NT2/D1 (cell line): ENCODE data around the gene UQCR11.
A peak's percentile ranks its signal among the peaks of the same experiment; 100 is the strongest.

ENCODE experiments used
- DNase-seq: peaks from one replicate; pipeline ENCODE4 v3.0.0-alpha.2; 2011; ENCODE audit warnings: low read depth, low spot score
- H3K27me3 ChIP-seq: 2 replicates; pipeline ENCODE4 v1.6.0; 2011; ENCODE audit warnings: mild to moderate bottlenecking; ENCODE audit not compliant: insufficient read length, insufficient read depth
- H3K36me3 ChIP-seq: 2 replicates; pipeline ENCODE4 v1.6.1; 2011; ENCODE audit warnings: mild to moderate bottlenecking, low read length, mixed read lengths; ENCODE audit not compliant: insufficient read depth, insufficient read length
- H3K4me1 ChIP-seq: 2 replicates; pipeline ENCODE4 v1.5.1; 2011; ENCODE audit not compliant: insufficient read depth, insufficient read length
- H3K4me3 ChIP-seq: 2 replicates; pipeline ENCODE4 v1.5.1; 2011; ENCODE audit warnings: low read depth; ENCODE audit not compliant: insufficient read length
- H3K9ac ChIP-seq: 2 replicates; pipeline ENCODE4 v1.6.0; 2011; ENCODE audit warnings: low read depth; ENCODE audit not compliant: insufficient read length
- H3K9me3 ChIP-seq: 2 replicates; pipeline ENCODE4 v1.5.1; 2011; ENCODE audit warnings: mild to moderate bottlenecking, low read length; ENCODE audit not compliant: insufficient read depth
- SUZ12 ChIP-seq: IDR thresholded peaks from 2 replicates; pipeline ENCODE4 v1.6.1; 2011; ENCODE audit not compliant: insufficient read length, insufficient read depth; ENCODE audit errors: extremely low read depth
- YY1 ChIP-seq: IDR thresholded peaks from 2 replicates; pipeline ENCODE4 v1.6.1; 2011; ENCODE audit not compliant: insufficient read length, insufficient read depth
- ZNF274 ChIP-seq: IDR thresholded peaks from 2 replicates; pipeline ENCODE4 v1.6.1; 2011; ENCODE audit warnings: mild to moderate bottlenecking, low read depth, low read length

The UQCR11 gene

GRCh38 chr19:1619094-1619439, 13.8 kb upstream of the UQCR11 start:
- peaks cover 94% of the 10 kb centered on the region for H3K36me3 ChIP-seq
- TF ChIP-seq ZNF274 (no peak), SUZ12 (no peak), YY1 (no peak)

GRCh38 chr19:1618157-1619093, 13.2 kb upstream of the UQCR11 start:
- Histone ChIP-seq H3K9me3 (peaks cover 18% of the 10 kb centered on the region; the same call in 1 of the 2 replicates), H3K27me3 (no peaks in the 10 kb centered on the region), H3K9ac (peak overlapping the region; percentile 32), H3K4me3 (no peak overlapping the region), H3K36me3 (peaks cover 94% of the 10 kb centered on the region), H3K4me1 (peaks cover 46% of the 10 kb centered on the region)
- TF ChIP-seq ZNF274 (no peak), SUZ12 (no peak), YY1 (no peak)
- DNase-seq: peak; percentile 40

More at GRCh38 chr19:1619094-1619439, 13.8 kb upstream of the UQCR11 start:
- Histone ChIP-seq H3K4me3 (no peak overlapping the region), H3K9ac (peak overlapping the region; percentile 32), H3K4me1 (peaks cover 43% of the 10 kb centered on the region), H3K9me3 (peaks cover 18% of the 10 kb centered on the region; the same call in 1 of the 2 replicates), H3K27me3 (no peaks in the 10 kb centered on the region)
- DNase-seq: no peak

- peaks cover 51% of the 10 kb centered on the region for H3K4me1 ChIP-seq
- no peak overlapping the region for H3K9ac ChIP-seq
- H3K4me3 ChIP-seq: no peak overlapping the region
- H3K9me3 ChIP-seq: peaks cover 18% of the 10 kb centered on the region; the same call in 1 of the 2 replicates
- H3K36me3 ChIP-seq: peaks cover 97% of the 10 kb centered on the region
- TF ChIP-seq SUZ12: no peak
- TF ChIP-seq ZNF274: no peak
- TF ChIP-seq YY1: no peak
- H3K27me3 ChIP-seq: no peaks in the 10 kb centered on the region
- no peak for DNase-seq
Observed at GRCh38 chr19:1616875-1617274, 11.6 kb upstream of the UQCR11 start.

GRCh38 chr19:1616396-1616795, 11.1 kb upstream of the UQCR11 start:
- Histone ChIP-seq H3K4me1 (peaks cover 49% of the 10 kb centered on the region), H3K4me3 (no peak overlapping the region), H3K9me3 (peaks cover 18% of the 10 kb centered on the region; the same call in 1 of the 2 replicates), H3K36me3 (peaks cover 97% of the 10 kb centered on the region), H3K27me3 (no peaks in the 10 kb centered on the region), H3K9ac (no peak overlapping the region)
- no peak for TF ChIP-seq SUZ12
- TF ChIP-seq YY1: no peak
- no peak for TF ChIP-seq ZNF274
- DNase-seq: no peak

- no peak for DNase-seq
- no peak overlapping the region for H3K4me3 ChIP-seq
- H3K9ac ChIP-seq: no peak overlapping the region
- no peak for TF ChIP-seq YY1
- TF ChIP-seq SUZ12: no peak
- TF ChIP-seq ZNF274: no peak
- peaks cover 96% of the 10 kb centered on the region for H3K36me3 ChIP-seq
- peaks cover 42% of the 10 kb centered on the region for H3K4me1 ChIP-seq
- peaks cover 18% of the 10 kb centered on the region; the same call in 1 of the 2 replicates for H3K9me3 ChIP-seq
- no peaks in the 10 kb centered on the region for H3K27me3 ChIP-seq
Observed at GRCh38 chr19:1615156-1615765, 10.0 kb upstream of the UQCR11 start.

GRCh38 chr19:1613808-1614570, 8.7 kb upstream of the UQCR11 start:
- no peak for DNase-seq
- Histone ChIP-seq H3K9me3 (peaks cover 18% of the 10 kb centered on the region; the same call in 1 of the 2 replicates), H3K36me3 (peaks cover 95% of the 10 kb centered on the region), H3K9ac (peak overlapping the region; percentile 42), H3K4me1 (peaks cover 41% of the 10 kb centered on the region), H3K27me3 (no peaks in the 10 kb centered on the region), H3K4me3 (no peak overlapping the region)
- TF ChIP-seq ZNF274: no peak
- TF ChIP-seq SUZ12: no peak
